GM21717 (cell line): ENCODE data around the gene FRAS1.

Experiments
- ATAC-seq: cut with Tn5 transposase; IDR thresholded peaks from one replicate; pipeline ENCODE4 v1.9.1; 2021; ENCODE audit warnings: mild to moderate bottlenecking, moderate library complexity; ENCODE audit not compliant: unreplicated experiment

Gene FRAS1

GRCh38 chr4:78356251-78356786, 299.2 kb downstream of the FRAS1 start:
- ATAC-seq = no peak

DNA sequence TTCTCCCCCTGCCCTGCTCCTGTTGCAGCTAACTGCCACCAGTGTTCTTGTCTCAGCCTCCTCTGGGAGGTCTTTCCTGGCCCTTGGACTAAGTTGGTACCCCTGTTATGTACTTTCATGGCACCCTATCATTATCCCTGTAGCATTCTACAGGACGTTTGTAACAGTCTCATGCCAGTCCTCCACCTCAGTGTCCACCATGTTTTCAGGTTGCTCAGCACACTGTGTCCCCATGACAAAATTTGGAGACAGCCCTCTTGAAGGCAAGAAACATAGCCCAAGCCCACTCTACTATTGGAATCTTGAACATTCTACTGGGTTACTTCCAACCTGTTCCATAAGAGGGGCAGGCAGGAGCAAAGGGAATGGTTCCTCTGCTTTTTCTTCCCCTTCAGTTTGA, 300.0 kb downstream of the FRAS1 start:
- ATAC-seq = no peak

DNA sequence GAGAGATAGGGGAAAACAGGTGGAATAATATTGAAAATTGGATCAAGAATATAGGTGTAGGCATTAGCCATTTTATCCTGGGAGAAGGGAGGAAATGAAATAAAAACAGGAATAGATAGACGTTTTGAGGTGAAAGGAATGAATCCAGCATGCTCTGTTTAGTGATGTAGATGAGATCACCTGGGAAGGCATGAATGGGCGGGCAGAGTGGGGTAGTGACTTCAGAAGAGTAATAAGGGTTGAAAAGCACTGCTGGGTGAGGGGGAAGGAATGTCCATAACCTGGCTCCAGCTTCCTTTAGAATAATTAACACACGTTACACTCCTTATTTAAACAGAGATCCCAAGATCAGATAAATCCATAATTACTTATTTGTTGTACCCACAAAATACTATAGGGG, 303.3 kb downstream of the FRAS1 start:
- ATAC-seq = no peak

GRCh38 chr4:78361621-78362120, 304.5 kb downstream of the FRAS1 start:
- ATAC-seq = no peak

DNA sequence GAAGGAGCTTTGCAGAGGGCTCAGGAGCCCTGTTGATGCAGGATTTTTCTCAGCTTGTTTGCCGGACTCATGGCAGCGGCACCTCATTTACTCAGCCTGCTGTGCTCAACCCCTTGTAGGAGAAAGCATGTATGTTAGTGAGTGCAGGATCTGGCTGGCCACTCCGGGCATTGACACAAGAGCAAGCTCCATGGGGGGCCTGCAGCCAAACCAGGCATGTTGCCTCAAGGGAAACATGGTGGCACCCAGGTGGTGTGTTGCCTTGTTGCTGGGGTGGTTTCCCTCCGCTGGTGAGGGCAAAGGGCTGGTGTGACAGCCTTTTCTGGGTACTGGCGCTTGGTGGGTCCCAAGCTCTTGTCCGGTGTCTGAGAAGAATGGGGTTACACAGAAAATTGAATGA, 305.2 kb downstream of the FRAS1 start:
- ATAC-seq = no peak

GRCh38 chr4:78363031-78363570, 306.0 kb downstream of the FRAS1 start:
- no peak for ATAC-seq

DNA sequence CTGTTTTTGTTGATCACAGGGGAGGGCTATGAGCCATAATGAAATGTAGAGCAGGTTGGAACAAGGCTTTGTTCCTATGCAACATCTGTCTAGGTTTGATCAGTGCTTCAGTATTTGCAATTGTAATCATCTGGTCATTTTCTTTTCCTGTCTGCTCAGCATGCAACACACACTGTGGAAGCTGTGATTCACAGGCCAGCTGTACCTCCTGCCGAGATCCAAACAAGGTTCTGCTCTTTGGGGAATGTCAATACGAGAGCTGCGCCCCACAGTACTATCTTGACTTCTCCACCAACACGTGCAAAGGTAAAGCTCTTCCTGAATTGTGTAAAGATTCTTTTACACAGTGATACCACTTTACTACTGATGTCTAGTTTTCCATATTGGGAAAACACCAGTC, 312.6 kb downstream of the FRAS1 start:
- no peak for ATAC-seq

- ATAC-seq = no peak
Observed at GRCh38 chr4:78370631-78371372, 313.7 kb downstream of the FRAS1 start.

DNA sequence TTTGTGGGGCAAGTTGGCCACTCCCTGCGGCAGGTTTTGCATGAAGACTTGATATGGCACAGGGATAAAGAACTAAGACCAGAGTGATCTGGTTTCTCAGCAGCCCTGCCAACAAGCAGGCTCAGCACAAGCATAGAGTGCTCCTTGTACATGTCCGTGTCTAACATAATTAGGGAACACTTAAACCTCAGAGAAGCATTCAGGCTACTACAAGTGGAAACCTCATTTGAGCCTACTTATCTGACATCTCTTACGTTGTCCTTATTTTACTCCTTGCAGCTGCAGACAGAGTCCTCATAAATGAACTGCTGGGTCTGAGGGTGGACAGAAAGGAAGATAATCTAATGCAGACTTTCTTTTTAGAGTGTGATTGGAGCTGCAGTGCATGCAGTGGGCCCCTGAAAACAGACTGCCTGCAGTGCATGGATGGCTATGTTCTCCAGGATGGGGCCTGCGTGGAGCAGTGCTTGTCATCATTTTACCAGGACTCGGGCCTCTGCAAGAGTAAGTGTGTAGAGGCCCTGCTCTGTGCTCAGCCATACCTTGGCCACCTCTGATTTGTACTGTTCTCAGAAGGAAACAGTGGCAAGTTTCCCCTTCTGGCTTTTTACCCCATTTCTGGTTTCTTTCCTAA, 315.3 kb downstream of the FRAS1 start:
- no peak for ATAC-seq

DNA sequence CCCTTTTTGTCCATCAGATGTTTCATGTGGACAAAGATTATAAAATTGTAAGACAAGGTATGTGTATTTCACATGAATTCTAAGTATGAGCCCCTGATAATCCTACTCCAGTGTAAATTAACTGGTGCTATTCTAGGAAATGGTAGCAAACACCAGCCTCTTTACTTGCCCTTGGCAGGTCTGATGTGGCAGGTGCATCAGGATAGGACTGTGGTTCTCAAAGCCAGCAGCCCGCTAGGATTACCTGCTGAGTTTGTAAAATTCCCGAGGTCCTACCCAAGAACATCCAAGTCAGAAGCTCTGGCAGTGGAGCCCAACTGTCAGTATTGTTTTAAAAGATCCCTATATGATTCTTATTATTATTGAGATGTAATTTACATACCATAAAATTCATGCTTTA, 320.4 kb downstream of the FRAS1 start:
- ATAC-seq = no peak

GRCh38 chr4:78379040-78379439, 321.9 kb downstream of the FRAS1 start:
- no peak for ATAC-seq

DNA sequence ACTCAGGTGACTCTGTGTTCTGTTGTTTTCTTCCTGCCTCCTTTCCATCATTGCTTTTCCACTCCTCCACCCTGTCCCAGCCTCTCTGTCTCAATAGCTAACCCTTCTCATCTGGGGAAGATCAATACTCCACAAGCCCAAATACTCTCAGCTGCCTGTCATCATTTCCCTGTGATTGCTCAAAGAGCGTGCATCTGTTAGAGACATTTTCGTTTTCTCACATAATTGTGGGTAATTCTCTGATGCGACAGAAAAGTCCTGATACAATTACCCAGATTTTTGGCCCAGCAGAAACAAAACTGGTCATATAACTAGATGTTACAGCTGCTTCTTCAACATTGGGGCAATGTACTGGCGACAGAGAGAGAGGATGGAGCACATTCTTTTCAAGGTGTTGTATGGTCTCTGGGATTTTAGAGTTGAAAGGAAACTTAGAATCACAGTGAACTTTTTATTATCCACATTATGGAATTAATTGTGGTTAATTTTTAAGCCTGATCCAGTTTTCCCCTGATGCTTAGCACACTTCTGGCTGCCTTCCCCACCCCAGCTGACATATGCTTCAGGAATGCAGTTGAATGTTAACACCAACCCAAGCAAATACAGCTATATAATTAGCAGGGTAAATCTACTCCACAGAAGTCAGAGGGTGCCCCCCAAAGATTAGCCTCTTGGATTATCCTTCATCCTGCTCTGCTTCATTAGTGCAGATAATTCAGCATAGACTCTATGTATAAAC, 323.0 kb downstream of the FRAS1 start:
- no peak for ATAC-seq

DNA sequence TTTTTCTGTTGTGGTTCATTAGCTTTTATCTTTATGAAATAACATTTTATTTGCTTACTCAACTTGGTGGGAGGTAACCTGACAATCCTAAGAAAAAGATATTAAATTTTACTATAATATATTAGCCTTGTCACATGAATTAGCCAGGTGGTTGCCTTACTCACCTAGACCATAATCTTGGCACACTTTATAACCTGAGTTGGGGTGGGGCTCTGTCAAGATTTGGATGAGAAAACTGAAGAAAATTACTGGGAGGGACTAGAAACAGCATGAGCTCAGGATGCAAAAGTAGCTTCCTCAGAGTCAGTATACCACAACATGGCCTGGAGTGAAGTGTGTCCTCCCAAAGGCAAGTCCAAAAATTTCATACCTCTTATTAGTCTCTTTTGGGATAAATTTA, 329.6 kb downstream of the FRAS1 start:
- no peak for ATAC-seq

DNA sequence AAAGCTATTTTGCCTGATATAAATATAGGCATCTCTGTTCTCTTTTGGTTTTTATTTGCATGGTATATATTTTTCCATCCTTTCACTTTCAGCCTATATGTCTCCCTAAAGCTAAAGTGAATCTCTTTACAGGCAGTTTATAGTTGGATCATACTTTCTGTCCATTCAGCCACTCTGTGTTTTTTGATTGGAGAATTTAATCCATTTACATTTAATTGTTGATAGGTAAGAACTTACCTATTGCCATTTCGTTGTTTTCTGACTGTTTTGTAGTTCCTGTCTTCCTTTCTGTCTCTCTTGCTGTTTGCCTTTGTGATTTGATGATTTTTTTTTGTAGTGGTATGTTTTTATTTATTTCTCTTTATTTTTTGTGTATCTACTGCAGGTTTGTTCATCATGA, 338.5 kb downstream of the FRAS1 start:
- no peak for ATAC-seq

GRCh38 chr4:78396613-78397291, 339.6 kb downstream of the FRAS1 start:
- no peak for ATAC-seq

GRCh38 chr4:78397292-78397630, 340.1 kb downstream of the FRAS1 start:
- no peak for ATAC-seq

- no peak for ATAC-seq
Observed at GRCh38 chr4:78409612-78410202, 352.6 kb downstream of the FRAS1 start.

DNA sequence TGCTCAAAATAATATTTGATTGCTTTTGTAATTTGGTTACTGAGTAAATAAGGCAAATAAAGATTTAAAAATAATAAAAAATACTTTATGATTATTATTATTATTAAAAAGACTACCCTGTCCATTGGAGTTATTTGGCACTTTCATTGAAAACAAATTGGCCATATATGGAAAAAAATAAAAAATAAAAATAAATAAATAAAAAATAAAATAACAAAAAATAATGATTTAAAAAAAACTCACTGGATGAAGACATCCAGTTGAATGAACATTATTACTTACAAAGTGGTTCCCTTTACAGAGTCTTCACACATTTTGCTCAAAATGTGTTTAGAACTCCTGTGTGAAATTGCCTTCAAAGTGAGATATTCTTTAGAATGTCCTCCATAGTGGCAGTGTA, 353.1 kb downstream of the FRAS1 start:
- ATAC-seq = no peak

- no peak for ATAC-seq
Observed at GRCh38 chr4:78410676-78411075, 353.6 kb downstream of the FRAS1 start.

GRCh38 chr4:78414116-78414515, 357.0 kb downstream of the FRAS1 start:
- ATAC-seq = no peak

GRCh38 chr4:78417603-78418002, 360.5 kb downstream of the FRAS1 start:
- no peak for ATAC-seq
